ENCODE measurements around the gene SENP2. TPM values are rescaled to one million over a fixed set of nuclear protein-coding genes. Genes with fewer than 3 reads are reported as not detected.

Gene SENP2
- total and polyA plus RNA-seq, 9 of the 15 experiments (the other 6 are each of a cell fraction or from before 2014, with no cell fraction given): 11.8 to 67.1 (median 41.1) TPM

- Histone ChIP-seq H3K9me3 (replicated peaks; ENCODE audit: control insufficient read depth, insufficient read depth, low read depth, low read length) (no peaks in the 10 kb centered on the region), H3K4me1 (replicated peaks in 1 of 2; ENCODE audit: control insufficient read depth in 2 of 2, insufficient read depth in 2 of 2, low read length in 2 of 2) (peaks cover 8 to 12% of the 10 kb centered on the region in 2 experiments; a peak in 3 of 5 replicates), H3K9ac (ENCODE audit: insufficient read depth in 1 of 2, low read depth in 2 of 2, low read length in 2 of 2) (no peak overlapping the region), H3K4me2 (ENCODE audit: insufficient read depth, low read length) (no peak overlapping the region), H3K9me1 (ENCODE audit: control insufficient read depth, insufficient read depth, low read length) (no peaks in the 10 kb centered on the region), H3K36me3 (ENCODE audit: control insufficient read depth, insufficient read depth, low read length) (0 out of 3 replicates have a peak, but pooled peaks cover 2% of the 10 kb centered on the region), H3K27me3 (ENCODE audit: control insufficient read depth in 2 of 2, insufficient read depth in 2 of 2, low read length in 2 of 2) (no peaks in the 10 kb centered on the region), H3K27ac (ENCODE audit: extremely low read depth, low read depth, low read length) (no peak overlapping the region), H4K20me1 (replicated peaks; ENCODE audit: control insufficient read depth, insufficient read depth, low read length) (no peaks in the 10 kb centered on the region), H3K79me2 (ENCODE audit: control insufficient read depth, insufficient read depth, low read length) (peaks cover 19% of the 10 kb centered on the region), H2AFZ (ENCODE audit: low read depth, low read length) (no peak overlapping the region), H3K4me3 (no peak overlapping the region)
- 61% methylated on average over 6 of the region's 6 CpGs for WGBS (ENCODE audit: insufficient coverage, low coverage, missing lambda C conversion rate)
- intact Hi-C loops (cut with micrococcal nuclease) (no loop called here), in situ Hi-C loops (cut with MboI) (no loop called here)
- ATAC-seq (no peak), FAIRE-seq (no peak), DNase-seq (ENCODE audit: extremely low read depth in 1 of 4, low spot score in 3 of 4) (no peak)
- BruUV-seq (replicated peaks): no TSS peak
- POLR2A ChIA-PET: interaction anchor here (0.7 to 1.5 kb wide), 2 partner anchors 13 to 231 kb away, joined by 3 to 5 read pairs; no protein-coding TSS in a partner anchor
- CTCF ChIA-PET (ENCODE audit: low intra/inter-chr PET ratio): no interaction called here
- peak; percentile 96 for TF ChIP-seq NFIC (IDR thresholded peaks at IDR 0.05)
- TF ChIP-seq NFIX (CRISPR knock-in tag; IDR thresholded peaks at IDR 0.05; ENCODE audit: low read depth): peak; percentile 90
- no peak for TF ChIP-seq NCOA6 (IDR thresholded peaks at IDR 0.05)
Observed at GRCh38 chr3:185583925-185584324, 2.2 kb upstream of the SENP2 start.

- intact Hi-C loops (cut with micrococcal nuclease): no loop called here
- H4K20me1 ChIP-seq (replicated peaks; ENCODE audit: control insufficient read depth, insufficient read depth, low read length): no peaks in the 10 kb centered on the region
- peak overlapping the region; percentile 99; the same call in 1 of the 2 replicates for H2AFZ ChIP-seq (ENCODE audit: low read depth, low read length)
- no peaks in the 10 kb centered on the region for H3K27me3 ChIP-seq (ENCODE audit: control insufficient read depth in 2 of 2, insufficient read depth in 2 of 2, low read length in 2 of 2)
- no peak overlapping the region for H3K9ac ChIP-seq (ENCODE audit: insufficient read depth in 1 of 2, low read depth in 2 of 2, low read length in 2 of 2)
- peaks cover 26% of the 10 kb centered on the region for H3K79me2 ChIP-seq (ENCODE audit: control insufficient read depth, insufficient read depth, low read length)
- no peak overlapping the region for H3K4me2 ChIP-seq (ENCODE audit: insufficient read depth, low read length)
- in situ Hi-C loops (cut with MboI): no loop called here
- DNase-seq (ENCODE audit: extremely low read depth in 1 of 4, low spot score in 3 of 4) (no peak), ATAC-seq (no peak), FAIRE-seq (no peak)
- 82% methylated on average over 4 of the region's 4 CpGs for WGBS (ENCODE audit: insufficient coverage, low coverage, missing lambda C conversion rate)
- no peaks in the 10 kb centered on the region for H3K9me1 ChIP-seq (ENCODE audit: control insufficient read depth, insufficient read depth, low read length)
- POLR2A ChIA-PET: interaction anchor here (0.7 kb wide), 1 partner anchor 232 kb away, joined by 3 read pairs; no protein-coding TSS in a partner anchor
- H3K36me3 ChIP-seq (ENCODE audit: control insufficient read depth, insufficient read depth, low read length): 0 out of 3 replicates have a peak, but pooled peaks cover 2% of the 10 kb centered on the region
- no peaks in the 10 kb centered on the region for H3K9me3 ChIP-seq (replicated peaks; ENCODE audit: control insufficient read depth, insufficient read depth, low read depth, low read length)
- H3K27ac ChIP-seq (ENCODE audit: extremely low read depth, low read depth, low read length): no peak overlapping the region
- peaks cover 8 to 12% of the 10 kb centered on the region in 2 experiments; a peak in 3 of 5 replicates for H3K4me1 ChIP-seq (replicated peaks in 1 of 2; ENCODE audit: control insufficient read depth in 2 of 2, insufficient read depth in 2 of 2, low read length in 2 of 2)
- BruUV-seq (replicated peaks): no TSS peak
- CTCF ChIA-PET (ENCODE audit: low intra/inter-chr PET ratio): no interaction called here
- H3K4me3 ChIP-seq: no peak overlapping the region
- no peak for TF ChIP-seq RNF219 (CRISPR knock-in tag; IDR thresholded peaks at IDR 0.05)
- TF ChIP-seq PHTF2 (CRISPR knock-in tag; IDR thresholded peaks at IDR 0.05): no peak
- no peak for TF ChIP-seq GABPB2 (CRISPR knock-in tag; conservative IDR thresholded peaks at IDR 0.05)
- TF ChIP-seq POLR2A (conservative IDR thresholded peaks at IDR 0.05): no peak
- TF ChIP-seq NFYB (IDR thresholded peaks at IDR 0.05; ENCODE audit: extremely low read depth, insufficient read length): no peak
- no peak for TF ChIP-seq ZNF431 (CRISPR knock-in tag; IDR thresholded peaks at IDR 0.05)
- no peak for TF ChIP-seq GTF2A2 (tag; IDR thresholded peaks at IDR 0.05)
- no peak for TF ChIP-seq POLR2AphosphoS5 (IDR thresholded peaks at IDR 0.05; ENCODE audit: control insufficient read depth, insufficient read depth, low read depth, low read length)
- TF ChIP-seq SRF (CRISPR knock-in tag; IDR thresholded peaks at IDR 0.05): no peak
- TF ChIP-seq HMG20B (CRISPR knock-in tag; IDR thresholded peaks at IDR 0.05): no peak
- no peak for TF ChIP-seq THRAP3 (IDR thresholded peaks at IDR 0.05; ENCODE audit: borderline replicate concordance)
- no peak for TF ChIP-seq BCOR (IDR thresholded peaks at IDR 0.05)
- TF ChIP-seq POLR2H (tag; IDR thresholded peaks at IDR 0.05; ENCODE audit: low read depth): no peak
Observed at GRCh38 chr3:185584686-185585085, 1.4 kb upstream of the SENP2 start.
